HG03457 (cell line): ENCODE measurements around the gene SHB.

Experiments used
- ATAC-seq: cut with Tn5 transposase; IDR thresholded peaks from one replicate; pipeline ENCODE4 v1.9.1; 2021; ENCODE audit warnings: moderate number of reproducible peaks; ENCODE audit not compliant: unreplicated experiment

Gene SHB

DNA sequence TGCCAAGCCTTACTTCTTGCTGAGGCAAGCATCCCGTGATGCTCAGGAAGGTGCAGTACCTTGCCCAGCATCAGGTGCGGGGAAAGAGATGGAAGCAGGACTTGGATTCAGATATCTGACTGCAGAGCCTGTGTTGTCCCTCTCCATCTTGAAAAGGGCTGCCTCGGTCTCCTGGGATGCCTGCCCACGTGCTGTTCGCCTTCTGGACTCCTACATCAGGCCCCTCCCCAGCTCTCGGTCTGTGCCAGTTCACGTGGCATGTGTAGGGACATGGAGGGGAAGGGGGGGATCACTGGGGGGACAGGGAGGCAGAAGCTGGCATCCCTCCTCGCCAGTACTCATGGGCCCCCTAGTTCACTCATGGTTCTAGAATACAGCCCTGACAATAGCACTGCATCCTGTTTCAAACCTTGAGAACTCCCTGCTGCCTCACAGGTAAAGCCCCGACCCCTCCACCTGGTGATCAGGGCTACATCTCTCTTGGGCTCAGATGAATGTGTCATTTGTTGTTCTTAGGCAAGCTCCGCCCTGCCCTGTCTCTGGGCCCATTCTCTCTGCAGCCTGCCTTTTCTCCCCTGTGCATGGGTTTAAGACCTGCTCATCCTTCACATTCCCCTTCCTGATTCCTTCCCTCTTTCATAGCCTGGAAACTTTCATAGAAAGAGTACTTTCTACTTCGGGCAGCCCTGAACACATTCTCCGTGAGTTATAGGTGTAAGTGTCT is 126.2 kb downstream of the SHB start:
- ATAC-seq = no peak

DNA sequence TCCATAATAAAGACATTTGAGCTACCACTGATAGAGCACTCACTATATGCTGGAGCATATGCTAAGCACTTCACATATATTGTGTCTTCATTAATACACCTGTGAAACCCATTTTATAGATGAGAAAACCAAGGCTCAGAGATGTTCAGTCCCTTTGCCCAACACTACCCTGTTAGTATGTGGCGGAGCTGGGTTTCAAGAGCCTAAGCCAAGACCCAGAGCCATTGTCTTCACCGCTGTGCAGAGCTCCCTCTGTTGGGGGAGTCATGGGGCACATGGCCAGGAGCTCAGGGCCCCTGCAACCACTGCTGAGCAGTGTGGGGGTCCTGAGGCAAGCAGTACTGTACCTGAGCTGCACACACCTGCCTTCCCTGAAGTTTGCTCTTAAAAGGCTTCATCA is 127.8 kb downstream of the SHB start:
- no peak for ATAC-seq

DNA sequence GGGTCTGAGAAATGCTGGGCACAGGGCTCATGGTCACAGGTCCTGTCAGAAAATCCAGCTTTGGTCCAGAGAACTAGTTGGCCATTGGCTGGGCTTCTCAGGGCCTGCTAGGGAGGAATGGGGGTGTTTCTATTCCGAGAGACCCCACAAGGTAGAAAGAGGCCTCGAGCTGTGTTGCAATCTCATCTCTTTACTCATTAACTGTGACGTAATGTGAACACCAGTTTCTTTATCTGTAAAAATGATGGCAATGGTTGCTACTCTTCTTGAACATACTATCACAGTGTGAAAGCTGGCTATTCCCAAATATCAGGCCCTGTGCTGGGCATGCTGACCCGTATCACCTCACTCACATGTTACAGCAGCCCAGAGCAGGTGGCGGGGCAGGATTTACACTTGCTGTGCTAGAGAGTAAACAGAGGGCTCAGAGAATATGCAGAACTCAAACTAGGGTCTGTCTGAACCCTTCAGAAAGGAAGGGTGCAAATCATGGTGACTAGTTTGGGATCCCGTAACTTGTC is 129.4 kb downstream of the SHB start:
- ATAC-seq = no peak

DNA sequence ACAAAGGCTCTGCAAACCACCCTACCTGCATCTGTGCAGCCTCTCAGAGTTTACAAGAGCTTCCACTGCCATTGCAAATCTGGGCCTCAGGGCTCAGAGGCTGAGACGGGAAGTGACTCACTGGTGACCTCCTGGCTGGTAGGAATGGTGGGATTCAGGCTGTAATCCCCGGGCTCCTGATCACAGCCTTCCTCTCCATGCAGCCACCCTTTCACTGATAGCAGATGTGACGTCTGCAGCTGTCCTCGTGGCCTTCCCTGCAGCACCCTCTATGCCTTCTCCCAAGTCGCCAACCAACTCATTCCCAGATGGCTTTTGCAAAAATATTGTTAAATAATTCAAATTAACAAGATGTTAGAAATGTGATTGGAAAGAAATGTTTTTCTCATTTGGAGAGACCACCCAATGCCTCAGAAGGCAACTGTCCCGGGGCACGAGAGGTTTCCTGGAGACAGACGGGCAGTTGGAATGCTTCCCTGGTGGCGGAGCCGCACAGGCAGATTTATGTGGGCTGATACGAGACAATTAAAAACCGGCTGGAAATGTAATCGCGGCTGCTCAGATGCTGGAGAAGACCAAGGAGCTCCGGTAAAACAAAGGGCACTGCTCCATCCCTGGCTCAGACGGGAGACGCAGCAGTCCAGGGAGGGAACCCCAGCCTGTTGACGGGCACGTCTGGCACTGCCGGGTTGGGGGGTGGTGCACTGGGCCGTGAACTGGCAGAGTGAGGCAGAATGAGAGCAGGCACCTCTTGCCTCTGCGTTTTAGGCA is 130.7 kb downstream of the SHB start:
- ATAC-seq = no peak

DNA sequence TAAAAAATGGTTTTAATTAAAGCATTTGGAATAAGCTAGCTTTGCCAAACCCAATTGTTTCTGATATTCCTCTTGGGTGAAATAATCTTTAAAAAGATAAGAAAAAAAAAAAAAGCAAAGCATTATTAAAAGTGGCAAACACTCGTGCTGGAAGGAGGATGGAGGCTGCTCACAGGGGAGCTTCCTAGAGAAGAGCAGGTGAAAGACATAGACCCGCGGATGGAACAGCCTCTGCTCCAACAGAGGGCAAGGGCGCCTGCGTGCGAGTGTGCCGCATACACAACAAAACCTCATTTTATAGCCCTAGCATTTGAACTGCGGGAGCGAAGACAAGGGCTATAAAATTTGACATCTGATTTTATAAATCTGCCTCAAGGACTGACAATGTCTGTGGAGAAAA is 131.7 kb downstream of the SHB start:
- ATAC-seq = no peak

DNA sequence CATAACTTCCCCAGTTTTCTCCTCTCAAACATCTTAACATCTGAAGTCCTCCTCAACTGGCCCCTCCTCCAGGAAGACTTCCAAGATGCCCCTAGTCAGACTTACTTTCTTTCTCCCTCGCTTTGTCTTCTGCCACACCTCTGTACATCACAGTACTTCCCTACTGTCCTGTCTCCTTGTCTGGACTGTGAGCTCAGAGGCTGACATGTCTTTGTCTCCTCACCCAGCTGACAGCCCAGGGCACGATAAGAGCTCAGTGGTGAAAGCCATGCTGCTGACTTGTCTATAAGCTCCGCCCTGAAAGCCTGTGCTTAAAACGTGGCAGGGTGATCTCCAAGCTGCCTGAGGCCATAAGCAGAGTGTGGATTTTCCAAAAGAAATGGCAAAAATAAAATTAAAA is 132.1 kb downstream of the SHB start:
- ATAC-seq = no peak

DNA sequence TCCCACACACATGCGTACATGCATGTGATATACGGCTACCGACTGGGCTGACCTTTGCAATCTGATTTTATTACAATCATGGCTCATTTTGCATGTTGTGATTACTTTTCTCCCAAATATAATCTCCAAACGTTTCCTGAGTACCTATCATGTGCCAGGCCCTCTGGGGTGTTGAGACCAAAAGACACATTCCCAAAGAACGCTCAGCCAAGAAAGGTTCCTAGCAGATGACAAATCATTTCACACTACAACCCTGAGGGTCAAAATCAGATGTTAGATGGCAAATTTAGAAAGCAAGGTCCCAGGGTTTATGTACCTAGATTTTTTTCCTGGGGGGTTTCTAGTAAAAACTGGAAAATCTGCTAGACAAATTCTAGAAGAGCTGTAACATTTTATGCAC is 132.7 kb downstream of the SHB start:
- no peak for ATAC-seq

DNA sequence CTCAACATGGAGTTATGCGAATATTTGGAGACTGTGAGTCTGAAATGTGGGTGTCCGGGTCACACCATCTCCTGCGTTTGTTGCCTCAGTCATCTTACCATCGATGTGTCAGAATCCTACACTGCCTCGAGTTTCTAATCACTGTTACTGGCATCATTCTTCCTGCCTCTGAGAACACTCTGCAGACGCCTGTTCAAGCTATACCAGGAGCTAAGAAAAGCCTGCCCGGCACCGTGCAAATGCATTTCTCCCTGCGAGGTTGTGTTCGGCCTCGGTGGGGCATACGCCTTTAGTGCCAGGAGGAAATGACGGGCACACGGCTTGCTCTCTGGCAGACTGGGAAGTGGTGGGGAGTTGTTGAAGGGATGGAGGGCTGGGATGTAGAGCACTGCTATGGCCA is 133.9 kb downstream of the SHB start:
- ATAC-seq = no peak

DNA sequence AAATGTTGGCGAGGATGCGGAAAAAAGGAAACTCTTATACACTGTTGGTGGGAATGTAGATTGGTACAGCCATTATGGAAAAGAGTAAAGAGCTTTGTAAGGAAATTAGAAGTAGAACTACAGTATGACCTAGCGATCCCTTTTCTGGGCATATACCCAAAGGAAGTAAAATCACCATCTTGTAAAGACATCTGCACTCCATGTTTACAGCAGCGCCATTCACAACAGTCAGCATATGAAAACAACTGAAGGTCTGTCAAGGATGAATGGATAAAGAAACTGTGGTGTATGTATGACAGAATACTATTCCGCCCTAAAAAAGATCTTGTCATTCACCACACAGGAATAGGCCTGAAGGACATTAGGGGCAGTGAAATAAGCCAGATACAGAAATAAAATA is 137.4 kb downstream of the SHB start:
- ATAC-seq = no peak

DNA sequence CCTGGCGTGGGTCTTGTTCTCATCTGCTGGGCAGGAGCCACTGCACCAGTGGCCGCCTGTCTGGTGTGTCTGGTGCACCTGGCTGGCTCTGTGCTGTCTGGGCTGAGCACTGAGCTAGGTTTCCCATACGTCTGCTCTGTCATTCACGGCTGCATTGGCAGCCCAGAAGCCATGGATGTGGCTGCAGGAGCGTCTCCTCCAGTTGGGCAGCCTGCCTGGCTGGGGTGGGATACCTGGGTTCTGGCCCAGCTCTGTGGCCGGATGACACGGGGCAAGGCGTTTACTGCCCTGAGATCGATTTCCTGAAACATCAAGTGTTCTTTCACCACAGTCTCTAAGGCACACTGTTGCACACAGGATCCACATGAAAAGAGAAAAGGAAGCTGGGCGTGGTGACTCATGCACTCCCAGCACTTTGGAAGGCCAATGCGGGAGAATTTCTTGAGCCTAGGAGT is 139.6 kb downstream of the SHB start:
- no peak for ATAC-seq

DNA sequence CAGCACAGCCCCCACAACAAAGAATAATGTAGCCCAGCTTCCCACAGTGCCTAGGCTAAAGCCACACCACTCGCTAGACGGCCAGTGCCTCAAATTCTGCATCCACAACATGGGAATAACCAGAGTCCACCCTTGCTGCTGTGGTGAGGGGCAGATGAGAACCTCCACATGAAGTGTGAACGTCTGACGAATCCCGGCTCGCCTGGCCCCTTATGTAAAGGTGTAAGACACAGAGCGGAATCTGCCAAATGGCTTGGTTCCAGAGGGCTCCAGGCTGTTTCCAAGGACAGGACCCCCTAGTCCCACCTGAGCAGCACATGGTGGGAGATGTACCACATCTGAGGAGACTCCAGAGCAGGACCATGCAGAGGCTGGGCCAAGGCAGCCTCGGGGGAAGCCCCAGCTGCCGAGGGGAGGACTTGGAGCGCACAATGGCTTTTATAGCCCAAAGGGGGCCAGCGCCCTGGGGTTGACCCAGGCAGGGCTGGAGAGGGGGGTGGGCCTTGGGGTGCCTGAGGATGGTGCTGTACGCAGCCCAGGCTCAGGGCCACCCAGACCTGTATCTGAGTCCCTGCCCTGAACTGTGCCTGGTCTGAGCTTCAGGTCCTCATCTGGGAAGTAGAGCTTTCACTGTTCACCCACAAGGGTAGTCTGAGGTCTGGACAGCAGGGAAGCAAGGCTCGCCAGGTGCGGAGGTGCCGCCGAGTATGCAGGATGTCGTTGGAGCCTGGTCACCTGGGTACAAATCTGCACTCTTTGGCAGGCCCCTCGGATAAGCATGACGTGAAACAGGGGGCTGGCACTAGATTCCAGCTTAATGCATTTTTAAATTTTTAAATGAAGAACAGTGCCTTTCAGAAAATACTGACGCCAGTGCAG is 140.2 kb downstream of the SHB start:
- no peak for ATAC-seq

DNA sequence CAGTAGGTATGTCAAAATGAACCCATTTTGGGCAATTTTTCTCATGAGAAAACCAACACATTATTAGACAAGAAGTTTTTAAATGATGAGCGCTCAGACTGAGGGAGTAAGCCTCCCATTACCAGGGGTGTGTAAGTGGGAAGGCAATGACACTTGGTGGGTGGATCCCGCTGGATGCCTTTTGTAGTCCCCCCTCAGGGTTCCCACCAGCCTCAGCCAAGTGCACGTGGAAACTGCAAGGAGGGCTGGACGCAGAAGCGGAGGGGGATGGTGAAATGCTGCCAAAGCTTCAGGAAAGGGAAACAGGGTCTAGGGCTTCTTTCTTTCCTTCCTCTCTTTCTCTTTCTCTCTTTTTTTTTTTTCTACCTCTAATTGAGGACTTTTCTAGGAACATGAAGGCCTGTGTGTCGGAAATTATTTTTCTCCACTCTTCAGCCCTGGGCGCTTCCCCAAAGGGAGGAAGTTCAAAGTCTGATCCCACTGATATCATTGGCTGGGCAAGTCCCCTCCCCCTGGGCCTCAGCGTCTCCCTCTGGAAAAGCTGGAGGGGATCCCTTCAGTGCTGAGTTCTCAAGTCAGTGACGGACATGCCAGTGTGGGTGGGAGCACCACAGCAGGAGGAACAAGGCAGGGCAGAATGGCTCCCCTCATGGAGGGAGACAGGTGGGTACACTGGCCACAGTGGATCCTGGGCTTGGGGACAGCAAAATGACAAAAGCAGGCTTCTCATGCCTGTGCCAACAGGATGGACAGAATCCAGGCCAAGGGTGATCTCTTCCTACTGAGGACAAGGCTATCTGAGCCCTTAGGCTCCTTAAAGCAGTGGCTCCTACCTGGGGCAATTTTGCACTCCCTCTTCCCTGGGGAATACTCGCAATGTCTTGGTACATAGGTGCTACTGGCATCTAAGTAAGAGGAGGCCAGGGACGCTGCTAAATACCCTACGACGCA is 141.2 kb downstream of the SHB start:
- ATAC-seq = no peak

DNA sequence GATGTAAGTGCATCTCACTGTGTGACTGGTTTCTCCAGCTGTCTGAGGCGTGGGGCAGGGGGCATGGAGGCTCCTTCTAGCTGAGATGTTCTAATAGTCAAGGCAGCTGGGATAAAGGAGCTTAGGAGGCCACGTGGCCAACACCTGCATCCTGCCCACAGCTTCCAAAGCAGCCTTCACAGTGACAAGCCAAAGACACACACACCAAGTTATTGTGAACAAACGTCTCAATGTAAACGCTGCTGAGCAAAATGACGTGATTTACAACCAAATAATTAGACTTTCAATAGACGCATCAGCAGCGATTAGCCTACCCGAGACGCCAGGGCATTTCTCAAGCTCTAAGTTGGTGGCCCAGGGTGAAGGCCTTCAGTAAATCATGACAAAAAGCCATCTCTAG is 141.9 kb downstream of the SHB start:
- ATAC-seq = no peak

DNA sequence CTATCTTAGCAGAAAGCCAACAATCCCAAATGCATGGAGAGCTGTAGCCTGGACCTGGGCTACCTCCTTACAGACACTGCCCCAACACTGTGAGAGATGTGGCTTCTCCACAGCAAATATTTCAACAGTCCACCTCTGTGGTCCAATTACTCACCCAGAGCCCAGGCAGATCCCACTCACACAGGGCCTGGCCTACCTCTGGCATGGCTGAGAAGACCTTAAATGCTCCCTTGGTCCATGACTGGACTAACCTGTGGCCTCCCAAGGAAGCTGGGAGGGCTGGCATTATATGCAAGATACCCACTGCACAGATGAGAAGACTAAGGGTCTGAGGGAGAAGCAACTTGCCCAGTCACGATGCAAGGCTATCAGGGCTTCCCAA is 142.3 kb downstream of the SHB start:
- no peak for ATAC-seq

DNA sequence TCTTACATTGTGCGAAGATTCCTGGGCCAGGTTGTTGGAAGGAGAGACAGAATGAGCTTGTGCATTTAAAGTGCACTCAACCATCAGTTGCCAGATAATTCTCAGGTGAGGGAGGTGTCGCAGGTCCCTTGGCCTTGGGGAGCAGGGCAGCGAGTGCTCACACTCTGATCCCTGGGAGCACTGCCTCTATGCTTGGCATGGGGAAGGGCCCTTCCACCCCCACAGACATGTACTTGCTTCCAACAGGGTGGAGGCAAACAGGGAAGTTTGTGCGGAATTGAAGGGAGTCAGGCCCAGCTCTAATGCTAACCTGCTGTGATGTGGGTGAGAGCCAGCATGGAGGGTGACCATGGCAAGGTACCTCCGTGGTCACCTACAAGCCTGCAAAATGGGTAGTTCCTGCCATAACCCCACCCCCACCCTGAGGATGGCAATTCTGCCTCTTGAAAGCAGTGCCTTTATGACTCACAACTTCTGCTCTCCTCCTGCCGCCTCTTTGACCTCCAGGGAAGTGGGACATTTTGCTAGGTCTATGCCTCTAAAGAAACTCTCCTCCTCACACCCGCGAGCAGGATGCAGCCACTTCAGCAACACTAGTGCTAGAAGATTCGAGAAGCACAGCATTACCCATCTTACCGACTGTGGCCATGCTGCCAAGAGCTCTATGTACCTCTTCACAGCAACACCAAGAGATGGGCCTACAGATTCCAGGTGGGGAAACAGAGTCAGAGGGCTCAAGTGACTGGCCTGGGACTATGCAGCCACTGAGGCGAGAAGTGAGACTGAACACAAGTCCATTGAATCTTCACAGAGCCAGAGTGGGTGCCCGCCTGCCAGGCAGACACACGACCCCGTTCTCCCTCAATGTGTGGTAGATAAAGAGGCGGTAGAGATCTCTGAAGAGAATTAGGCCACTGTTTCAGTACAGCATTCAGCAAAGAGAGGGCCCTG is 143.0 kb downstream of the SHB start:
- no peak for ATAC-seq

DNA sequence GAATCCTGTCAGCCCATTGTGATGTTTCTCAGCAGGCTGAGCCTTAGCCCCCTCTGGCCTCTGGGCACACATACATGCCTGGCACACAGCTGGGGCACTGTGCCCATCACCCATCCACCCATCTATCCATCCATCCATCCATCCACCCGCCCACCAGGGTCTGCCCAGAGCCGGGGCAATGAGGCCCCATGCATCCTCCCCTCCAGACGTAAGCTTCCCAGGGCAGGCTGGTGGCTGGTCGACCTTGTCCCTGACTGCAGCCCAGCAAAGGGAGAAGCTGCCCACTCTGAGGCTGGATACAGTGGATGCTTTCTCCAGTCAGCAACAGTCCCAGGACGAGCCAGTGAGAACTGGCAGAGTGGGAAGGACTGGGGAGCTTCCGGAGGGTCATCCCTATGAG is 144.0 kb downstream of the SHB start:
- no peak for ATAC-seq

DNA sequence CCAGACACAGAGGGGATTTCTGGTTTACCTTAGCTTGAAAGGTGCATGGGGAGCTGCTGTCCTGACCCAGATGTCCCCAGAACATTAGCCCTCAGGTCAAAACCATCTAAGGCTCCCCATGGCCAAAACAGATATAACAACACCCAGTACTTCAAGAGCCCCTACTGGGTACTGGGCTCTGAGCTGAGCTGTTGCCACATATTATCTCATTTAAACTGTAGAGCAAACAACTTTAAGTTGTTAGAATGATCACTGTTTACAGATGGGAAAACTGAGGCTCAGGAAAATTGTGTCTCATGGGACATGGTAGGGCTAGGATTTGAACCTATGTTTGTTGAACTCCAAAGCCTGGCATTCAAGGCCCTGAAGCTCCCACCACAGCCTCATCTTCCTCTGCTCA is 144.5 kb downstream of the SHB start:
- no peak for ATAC-seq

DNA sequence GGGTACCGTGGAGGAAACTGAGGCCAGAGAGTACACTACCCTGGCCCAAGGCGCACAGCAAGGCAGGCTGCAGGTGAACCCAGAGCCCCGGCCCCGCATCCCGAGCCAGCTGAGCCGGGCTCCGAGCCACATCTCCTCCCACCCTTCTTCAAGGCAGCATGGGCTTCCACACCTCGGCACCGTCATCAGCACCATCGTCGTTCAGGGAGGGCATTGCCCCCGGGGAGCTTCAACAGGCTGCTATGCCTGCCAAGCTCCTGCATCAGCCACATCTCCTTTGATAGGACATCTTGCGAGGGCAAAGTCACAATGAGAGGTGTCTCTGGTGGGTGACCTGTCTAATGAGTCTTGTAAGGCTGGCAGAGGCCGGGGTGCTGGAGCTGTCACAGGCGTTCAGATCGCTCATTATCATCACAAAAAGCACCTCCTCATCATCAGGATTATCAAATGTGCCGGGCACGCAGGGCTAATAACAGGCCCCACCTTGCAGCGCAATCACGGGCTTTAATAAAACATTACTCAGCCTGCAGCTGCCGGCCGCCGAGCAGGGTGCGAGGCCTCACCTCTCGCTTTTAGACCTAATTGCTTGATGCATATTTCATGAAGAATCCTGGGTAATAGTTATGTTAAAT is 145.1 kb downstream of the SHB start:
- ATAC-seq = no peak
